Stimulated activated CD8-positive, alpha-beta memory T cell treated with anti-CD3 and anti-CD28 coated beads, Interleukin-2, amount 100 ng/mL, for 1 hour (primary cell): ENCODE results near the gene DGCR8.
A peak's percentile ranks its signal among the peaks of the same experiment; 100 is the strongest.
"Not testable (repeated sequence)": the region's sequence is repeated elsewhere in the genome, so short reads cannot be mapped to it uniquely, and the experiment has no call there.

Experiments
- DNase-seq, 2 donors: peaks; one replicate each; pipeline ENCODE4 v3.0.0-alpha.2; 2020; ENCODE audit warnings: low read depth in 2 of 2

DGCR8 gene

DNA sequence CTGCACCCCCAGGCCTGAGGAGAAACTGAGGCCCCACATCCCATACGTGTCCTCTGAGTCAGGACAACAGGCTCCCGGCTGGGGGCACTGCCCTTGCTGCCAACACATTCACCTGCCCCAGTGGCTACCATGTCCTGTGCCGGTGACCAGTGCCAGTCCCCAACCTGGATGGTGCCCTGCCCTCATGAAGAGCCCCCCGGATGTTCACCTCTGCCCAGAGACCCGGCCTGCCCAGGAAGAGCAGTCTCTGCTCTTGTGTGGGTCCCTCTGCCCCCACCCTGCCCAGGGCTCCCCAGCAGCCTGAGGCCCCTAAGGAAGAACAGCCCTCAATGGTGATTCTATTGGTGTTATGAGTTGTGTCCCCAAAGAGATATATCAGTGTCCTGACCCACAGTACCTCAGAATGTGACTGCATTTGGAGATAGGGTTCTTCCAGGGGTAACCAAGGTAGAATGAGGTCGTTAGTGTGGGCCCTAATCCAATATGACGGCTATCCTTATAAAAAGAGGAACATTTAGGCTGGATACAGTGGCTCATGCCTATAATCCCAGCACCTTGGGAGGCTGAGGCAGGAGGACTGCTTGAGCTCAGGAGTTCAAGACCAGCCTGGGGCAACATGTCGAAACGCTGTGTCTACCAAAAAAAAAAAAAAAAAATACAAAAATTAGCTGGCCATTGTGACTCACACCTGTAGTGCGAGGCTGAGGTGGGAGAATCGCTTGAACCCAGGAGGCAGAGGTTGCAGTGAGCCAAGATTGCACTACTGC lies 13.2 kb upstream of the DGCR8 start:
- no peak for DNase-seq

GRCh38 chr22:20067384-20067682 lies 12.7 kb upstream of the DGCR8 start:
- DNase-seq = not testable (repeated sequence)

DNA sequence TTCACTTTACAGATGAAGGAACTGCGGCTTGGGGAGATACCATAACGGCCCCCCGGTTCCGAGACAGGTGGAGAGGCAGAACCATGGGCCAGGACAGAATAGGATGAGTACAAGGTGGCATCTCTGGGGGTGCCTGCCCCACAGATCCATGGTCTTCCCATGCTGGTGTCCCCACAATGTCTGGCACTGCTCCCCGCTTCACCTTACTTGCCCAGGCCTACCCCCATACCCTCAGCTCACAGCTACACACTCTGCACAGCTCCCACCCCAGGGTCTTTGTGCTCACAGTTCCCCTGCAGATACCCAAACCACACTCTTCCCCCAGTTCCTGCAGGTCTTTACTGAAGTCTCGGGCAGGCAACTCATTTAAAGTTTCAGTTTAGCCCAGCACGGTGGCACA lies 11.4 kb upstream of the DGCR8 start:
- no peak for DNase-seq

- no peak for DNase-seq
These were observed 10.6 kb upstream of the DGCR8 start for GRCh38 chr22:20069331-20070042.

- DNase-seq = no peak
These were observed 8.5 kb upstream of the DGCR8 start for GRCh38 chr22:20071524-20071972.

DNA sequence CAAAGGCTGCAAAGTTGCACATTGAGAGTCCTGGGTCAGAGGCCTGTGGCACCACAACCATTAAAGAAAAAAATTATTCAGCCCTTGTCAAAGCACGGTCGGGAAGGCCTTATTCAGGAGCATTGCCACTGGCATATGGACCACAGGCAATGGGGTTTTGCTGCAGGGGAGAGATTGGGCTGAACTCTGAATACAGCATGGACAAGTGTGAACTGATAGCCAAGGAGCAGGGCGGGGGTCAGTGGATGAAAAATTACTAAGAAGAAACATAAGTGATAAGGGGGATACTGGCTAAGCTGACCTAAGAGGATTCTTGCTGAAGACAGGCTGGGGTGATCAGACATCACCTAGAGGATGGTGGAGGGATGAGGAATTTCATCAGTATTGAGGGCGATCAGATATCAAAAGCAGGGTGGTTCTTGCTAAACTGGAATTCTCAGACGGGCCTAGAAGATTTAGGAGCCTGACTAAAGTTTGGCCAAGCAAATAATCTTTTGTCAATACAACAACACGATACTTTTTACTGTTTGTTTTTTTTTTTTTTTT lies 3.3 kb upstream of the DGCR8 start:
- no peak for DNase-seq

DNA sequence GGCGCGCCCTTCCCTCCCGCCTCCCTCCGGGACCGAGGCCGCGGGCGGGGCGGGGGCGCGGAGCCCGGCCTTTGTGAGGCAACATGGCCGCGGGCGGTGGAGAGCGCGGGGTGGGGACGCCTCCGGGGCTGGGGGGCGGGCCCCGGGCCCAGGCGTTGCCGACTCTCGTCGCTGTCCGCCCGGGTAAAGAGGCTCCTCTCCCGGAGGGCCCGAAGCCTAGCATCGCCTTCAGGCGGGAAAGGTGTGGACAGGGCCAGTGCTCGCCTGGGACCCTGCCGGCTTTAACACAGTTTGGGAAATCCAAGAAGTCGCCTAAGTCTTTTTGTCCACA lies 369 bp downstream of the DGCR8 start:
- DNase-seq = peak; percentile 29 to 58

DNA sequence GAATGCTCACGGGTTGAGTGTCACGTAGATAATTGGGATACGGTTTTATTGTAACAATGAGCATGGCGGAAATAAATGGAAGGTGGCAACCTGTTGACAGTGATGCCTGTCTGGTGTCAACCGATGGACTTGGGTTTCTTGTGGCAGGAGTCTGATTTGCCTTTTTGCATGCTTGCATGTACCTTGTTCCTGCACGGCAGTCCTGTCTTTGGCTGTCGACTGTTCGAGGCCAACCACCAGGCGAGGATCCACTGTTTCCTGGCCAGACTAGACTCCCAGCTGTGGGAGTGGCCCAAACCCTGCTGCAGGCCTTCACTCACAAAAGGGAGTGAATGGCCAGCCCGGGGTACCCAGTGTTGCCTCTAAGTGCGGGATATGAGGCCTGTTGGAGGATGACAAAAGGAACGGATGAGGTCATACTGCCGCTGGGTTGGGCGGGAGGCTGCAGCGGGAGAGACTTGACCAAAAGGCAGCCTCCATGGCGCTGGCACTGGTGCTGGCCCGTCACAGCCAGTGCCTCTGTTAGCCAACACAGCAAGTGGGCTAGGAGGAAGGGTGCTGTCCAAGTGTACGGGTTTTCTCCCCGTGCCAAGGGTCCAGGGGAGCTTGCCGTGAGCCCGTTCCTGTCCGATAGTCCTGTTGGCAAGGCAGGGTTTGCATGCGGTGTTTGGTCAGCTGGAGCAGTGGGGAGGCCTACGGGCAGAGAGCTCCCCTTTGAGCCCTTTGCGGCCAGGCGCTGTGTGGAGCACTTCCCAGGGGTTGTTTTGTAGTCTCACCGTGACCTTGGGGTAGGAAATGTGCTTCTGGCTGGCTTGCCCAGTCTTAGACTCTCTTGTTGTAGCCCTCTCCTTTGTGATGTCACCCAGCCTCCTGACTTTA lies 974 bp downstream of the DGCR8 start:
- no peak for DNase-seq

DNA sequence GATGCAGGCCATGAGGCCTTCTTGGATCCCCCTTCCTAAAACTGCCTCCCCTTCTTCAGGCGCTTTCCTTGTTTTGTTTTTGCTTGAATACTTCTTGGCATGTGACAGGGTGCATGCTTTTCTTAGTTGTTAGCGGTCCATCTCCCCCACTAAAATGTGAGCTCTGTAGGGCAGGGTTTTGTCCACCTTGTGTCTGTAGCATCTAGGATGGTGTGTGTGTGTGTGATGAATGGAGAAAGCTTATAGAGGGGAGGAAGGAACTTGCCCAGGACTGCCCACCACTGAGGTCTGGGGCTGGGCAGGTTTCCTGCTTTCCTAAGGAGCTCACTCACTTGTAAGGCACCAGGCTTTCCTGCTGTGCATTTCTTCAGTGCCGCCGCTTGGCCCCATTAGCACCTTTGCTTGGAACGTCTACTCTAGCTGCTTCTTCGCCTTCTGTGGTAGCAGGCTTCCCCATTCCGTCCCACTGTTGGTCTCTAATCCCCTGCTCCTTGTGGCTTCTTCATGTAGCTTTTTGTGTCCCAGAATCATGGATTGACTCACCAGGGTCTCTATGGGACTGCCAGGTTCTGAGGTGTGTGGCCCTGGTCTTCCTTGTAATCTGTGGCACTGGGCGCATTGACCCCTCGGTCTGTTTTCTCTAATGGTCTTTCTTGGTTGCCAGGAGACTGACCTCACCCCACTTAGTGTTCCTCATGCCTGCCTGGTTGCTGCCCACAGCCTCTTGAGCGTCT lies 3.3 kb downstream of the DGCR8 start:
- DNase-seq = no peak

DNA sequence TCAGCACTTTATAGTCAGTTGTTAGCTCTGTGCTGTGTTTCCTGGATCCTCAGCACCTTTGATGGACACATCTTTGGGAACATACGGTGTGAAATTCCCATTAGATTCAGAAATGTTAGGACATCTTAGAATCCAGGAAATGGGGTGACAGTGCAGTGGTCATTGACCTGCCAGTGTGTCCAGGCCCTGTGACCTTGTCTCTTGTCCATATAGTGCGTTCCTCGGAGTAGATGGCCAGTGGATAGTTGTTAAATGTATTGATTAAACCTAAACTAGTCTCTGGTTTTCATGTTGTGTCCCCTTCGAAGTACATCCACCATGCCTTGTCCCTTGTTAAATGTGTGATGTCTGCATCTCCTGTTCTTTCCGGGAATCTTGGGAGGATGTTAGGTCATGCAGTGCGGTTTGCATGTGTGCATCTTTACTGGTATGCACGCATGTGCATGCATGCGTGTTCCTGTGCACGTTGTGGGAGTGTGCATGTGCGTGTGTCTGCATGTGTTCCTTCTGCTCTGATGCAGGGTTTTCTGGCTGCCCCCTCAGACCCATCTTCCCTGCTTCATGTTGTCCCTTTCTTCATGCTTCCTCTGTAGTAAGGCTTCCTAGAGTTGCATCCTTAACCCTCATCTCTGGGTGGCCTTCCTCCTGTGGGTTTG lies 4.0 kb downstream of the DGCR8 start:
- no peak for DNase-seq

DNA sequence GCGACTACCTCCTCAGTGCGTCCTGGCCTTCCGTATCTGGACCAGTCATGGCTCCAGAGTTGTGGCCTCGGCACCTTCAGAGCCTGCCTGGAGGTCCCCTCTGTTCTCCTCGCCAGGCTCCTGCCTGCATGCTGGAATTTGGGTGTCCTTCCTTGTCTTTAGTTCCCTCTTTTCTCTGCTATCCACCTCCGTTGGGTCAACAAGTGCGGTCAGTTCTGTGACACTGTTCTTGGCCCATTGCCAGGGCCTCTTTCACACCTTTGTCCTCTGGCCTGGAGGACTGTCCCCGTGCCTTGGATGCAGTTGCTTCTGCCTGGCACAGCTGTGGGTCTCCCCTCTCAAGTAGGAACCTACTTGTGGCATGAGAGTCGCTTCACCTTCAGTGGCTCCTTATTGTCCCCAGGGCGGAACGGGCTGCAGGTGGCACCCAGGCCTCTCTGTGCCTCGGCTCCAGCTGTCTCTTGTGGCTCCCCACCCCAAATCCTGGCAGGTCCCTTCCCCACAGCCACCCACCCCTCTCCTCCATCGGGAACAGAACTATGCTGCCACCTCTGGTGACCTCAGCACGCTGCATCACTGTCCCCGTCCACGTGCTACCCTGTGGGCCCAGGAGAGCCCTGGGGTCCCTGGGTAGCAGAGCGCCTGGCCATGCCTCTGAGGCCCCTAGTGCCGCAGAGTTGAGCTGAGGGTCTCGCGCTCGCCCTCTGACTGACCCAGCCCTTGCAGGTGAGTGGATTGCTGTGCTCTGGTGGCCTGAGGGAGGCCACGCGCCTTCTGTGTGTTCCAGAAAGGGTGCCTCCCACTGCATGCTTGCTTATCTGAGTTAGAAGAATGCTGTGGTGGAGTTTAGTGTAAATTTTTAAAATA lies 4.7 kb downstream of the DGCR8 start:
- no peak for DNase-seq

DNA sequence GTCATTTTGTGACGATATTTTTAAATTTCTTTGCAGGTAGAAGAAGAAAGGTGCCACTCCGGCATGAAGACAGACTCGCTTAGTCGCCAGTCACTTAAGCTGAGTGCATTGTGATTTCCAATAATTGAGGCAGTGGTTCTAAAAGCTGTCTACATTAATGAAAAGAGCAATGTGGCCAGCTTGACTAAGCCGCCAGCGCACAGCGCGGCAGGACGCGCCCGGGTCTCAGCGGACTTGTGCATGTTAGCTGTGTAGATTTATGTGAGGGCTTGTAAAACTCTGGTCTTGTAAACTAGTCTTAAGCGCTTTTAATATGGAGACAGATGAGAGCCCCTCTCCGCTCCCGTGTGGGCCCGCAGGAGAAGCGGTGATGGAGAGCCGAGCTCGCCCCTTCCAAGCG lies 5.6 kb downstream of the DGCR8 start:
- DNase-seq = no peak

- DNase-seq = no peak
These were observed 6.1 kb downstream of the DGCR8 start for GRCh38 chr22:20086101-20086599.

- DNase-seq = no peak
These were observed 6.7 kb downstream of the DGCR8 start for GRCh38 chr22:20086763-20087162.

DNA sequence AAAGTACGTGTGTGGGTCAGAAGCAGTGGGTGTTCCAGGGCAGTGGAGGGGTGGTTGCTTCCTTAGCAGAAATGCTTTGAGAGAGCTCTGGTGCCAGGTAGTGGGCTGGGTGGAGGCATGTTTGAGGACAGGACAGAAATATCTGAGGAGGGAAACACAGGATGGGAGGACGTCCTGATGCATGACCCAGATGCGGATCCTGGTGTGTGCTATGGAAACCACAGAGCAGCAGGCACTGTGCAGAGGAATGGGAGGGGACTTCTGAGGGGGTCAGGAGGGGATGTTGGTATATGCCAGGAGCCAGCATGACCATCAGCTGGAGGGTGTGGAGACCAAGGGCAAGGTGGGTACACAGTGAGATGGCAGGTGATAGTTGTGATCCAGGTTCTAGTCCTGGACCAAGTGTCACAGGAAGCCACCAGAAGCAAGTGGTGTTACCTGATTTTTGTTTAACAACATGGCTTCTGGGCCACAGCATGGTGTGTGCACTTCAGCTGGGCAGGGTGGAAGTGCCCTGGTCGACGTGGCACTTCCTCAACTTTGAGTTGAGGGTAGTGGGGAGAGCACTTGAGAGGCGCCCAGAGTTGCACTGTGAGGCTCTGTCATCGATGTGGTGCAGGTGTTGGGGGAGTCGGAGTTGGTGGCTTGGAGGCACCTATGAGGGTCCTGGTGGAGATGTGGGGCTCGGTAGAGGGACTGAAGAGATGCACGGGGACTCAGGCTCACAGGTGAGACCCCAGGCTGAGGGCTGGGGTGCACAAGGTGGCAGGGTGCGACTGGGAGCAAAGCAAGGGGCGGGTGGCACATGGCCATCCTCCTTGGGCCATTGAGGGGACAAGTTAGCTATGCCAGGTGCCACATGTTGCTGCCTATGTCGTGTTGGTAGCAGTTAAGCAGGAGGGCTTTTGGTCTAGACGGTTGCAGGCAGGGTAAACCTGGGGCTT lies 7.5 kb downstream of the DGCR8 start:
- no peak for DNase-seq

GRCh38 chr22:20088263-20088648 lies 8.2 kb downstream of the DGCR8 start:
- no peak for DNase-seq

DNA sequence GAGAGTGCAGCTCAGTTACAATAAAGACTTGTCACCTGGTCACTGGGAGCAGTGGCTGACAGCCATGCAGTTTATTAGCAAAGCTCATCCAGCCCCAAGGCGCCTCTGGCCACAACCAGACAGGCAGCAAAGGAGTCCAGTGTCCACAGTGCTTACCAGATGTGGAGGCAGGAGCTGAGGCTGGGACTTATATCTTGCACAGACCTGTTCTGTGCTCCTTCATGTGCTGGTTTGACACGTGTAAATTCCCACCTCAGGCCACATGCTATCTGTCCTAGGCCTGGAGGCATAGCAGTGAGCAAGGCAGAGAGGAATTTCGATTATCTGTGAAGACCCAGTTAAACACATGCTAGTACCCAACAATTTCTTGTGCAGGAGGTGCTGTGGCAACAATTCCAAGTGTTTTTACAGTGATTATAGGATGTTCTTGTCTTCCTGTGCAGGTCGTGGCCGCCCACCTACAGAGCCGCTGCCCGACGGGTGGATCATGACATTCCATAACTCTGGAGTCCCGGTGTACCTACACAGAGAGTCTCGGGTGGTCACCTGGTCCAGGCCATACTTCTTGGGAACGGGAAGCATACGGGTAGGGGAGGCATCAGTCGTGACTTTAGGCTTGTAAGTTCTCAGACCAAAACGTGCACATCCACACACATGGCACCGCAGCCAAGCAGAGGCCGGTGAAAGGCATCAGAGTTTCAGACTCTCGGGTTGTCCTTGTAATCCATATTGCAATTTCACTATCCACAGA lies 9.4 kb downstream of the DGCR8 start:
- no peak for DNase-seq
